Heart right ventricle (tissue), 16 donors: ENCODE results near the gene RNF123. TPM values are rescaled to one million over a fixed set of nuclear protein-coding genes. Genes with fewer than 3 reads are reported as not detected.

Experiments used
- ATAC-seq, 8 donors: fragments of 200-7000 bp; cut with Tn5 transposase; one replicate each; pipeline ENCODE4 v1.9.1; 2020; ENCODE audit warnings: mild to moderate bottlenecking in 8 of 8, moderate library complexity in 8 of 8, moderate number of reproducible peaks in 1 of 8
- DNase-seq, 2 donors: peaks; one replicate each; pipeline ENCODE4 v3.0.0-alpha.2; 2020
- H3K27ac ChIP-seq, 10 donors: fragments of 200-600 bp; sonication (generic) in 2 of 10; one replicate each; pipeline versions ENCODE4 v1.5.0 to v1.8.0; 2020 to 2022; ENCODE audit warnings: mild to moderate bottlenecking in 3 of 10
- H3K27me3 ChIP-seq, 7 donors: fragments of 200-600 bp; one replicate each; pipeline ENCODE4 v1.8.0; 2021 to 2022; ENCODE audit warnings: mild to moderate bottlenecking in 2 of 7
- H3K36me3 ChIP-seq, 9 donors: fragments of 200-600 bp; sonication (generic) in 1 of 9; one replicate each; pipeline versions ENCODE4 v1.5.0 to v1.8.0; 2020 to 2022; ENCODE audit warnings: mild to moderate bottlenecking in 2 of 9
- H3K4me1 ChIP-seq, 9 donors: fragments of 200-600 bp; sonication (generic) in 1 of 9; one replicate each; pipeline versions ENCODE4 v1.5.0 to v1.8.0; 2020 to 2022; ENCODE audit warnings: mild to moderate bottlenecking in 4 of 9
- H3K4me3 ChIP-seq, 10 donors: fragments of 200-600 bp; sonication (generic) in 2 of 10; one replicate each; pipeline versions ENCODE4 v1.5.0 to v1.8.0; 2020 to 2022; ENCODE audit warnings: mild to moderate bottlenecking in 7 of 10, moderate library complexity in 2 of 10
- H3K9me3 ChIP-seq, 11 donors: fragments of 200-600 bp in 10 of 11; sonication (generic) in 2 of 11; one replicate each; pipeline versions ENCODE4 v1.5.0 to v1.8.0; 2013 to 2022; ENCODE audit warnings: mild to moderate bottlenecking in 2 of 11, control low read depth in 1 of 11, moderate library complexity in 1 of 11
- CTCF ChIP-seq, 9 donors: fragments of 200-600 bp; sonication (generic) in 2 of 9; IDR thresholded peaks; one replicate each; pipeline versions ENCODE4 v1.5.0 to v1.8.0; 2021 to 2022; ENCODE audit warnings: antibody characterized with exemption in 9 of 9, mild to moderate bottlenecking in 5 of 9, moderate library complexity in 1 of 9
- WGBS, 2 donors: extraction: QIAGEN DNeasy Blood & Tissue Kit; methylation state at CpG; one replicate each; pipeline ENCODE4 v1.1.7; 2013; ENCODE audit warnings: inconsistent platforms in 1 of 2; 5-methylcytosine and 5-hydroxymethylcytosine counted together
- intact Hi-C, 10 donors: fragments of 100-400 bp; cut with DNase I; formaldehyde crosslinking; loops; one replicate each; pipeline versions ENCODE4 v1.11.1 to v1.14.2; 2022
- polyA plus RNA-seq, 2 donors: library from polyadenylated mRNA; stranded (reverse); fragments of 200-250 nt; gene quantifications; one replicate each; pipeline ENCODE4 v1.2.3, GENCODE V29; 2013
- total RNA-seq, 10 donors: library from RNA; stranded (reverse); fragmentation: NEBNext Ultra II Directional in 3 of 10; extraction: Animal tissue kit (Norgen Biotek cat#: 25700) in 3 of 10; gene quantifications; one replicate each; pipeline versions ENCODE4 v1.2.1 to v1.2.4, GENCODE V29; 2021 to 2023
- donor health status: Arrhythmogenic right ventricular cardiomyopathy.
- donor health status: ischemic (EF 13 %, LVEDD 7.1; RV severe dilation, severe dysfunction).
- donor health status: healthy with polysubstance abuse.
- donor health status: DM: no; HTN: yes; CAD: no.
- donor health status: DM: no; HTN: no; CAD: no.
- donor health status: ischemic (EF 25% LVEDD 6.9; RV normal size, moderate dysfunction).
- donor health status: ischemic (EF 25% LVEDD 5.7; RV mildly dilated, moderate dysfunction).
- donor health status: healthy.
- donor health status: DM: yes; HTN: yes; CAD: no.
- donor health status: Ischemic cardiomyopathy.
- donor health status: ischemic (EF 35%, LVEDD 5.7; RV mildly dilated, moderate dysfunction).
- donor health status: nonischemic (EF 11% LVEDD 7.7; RV severe dilation, severe dysfunction).
- donor health status: DM: yes; HTN: yes; CAD: no.
- donor health status: PGD.
- donor health status: ischemic (EF 29% LVEDD 5.4; RV normal size, mild dysfunction).
- donor health status: nonischemic (EF 23%, LVEDD 6.1; RV moderate dilation, normal function).

RNF123 gene
- total and polyA plus RNA-seq, 12 donors, result 23.6 to 61.8 (median 48.7) TPM

GRCh38 chr3:49669352-49669751, 20.0 kb upstream of the RNF123 start:
- DNase-seq (no peak), ATAC-seq (no peak)
- WGBS, 2 donors, result 75 to 84% methylated on average over 3 of the region's 3 CpGs
- no peak for TF ChIP-seq CTCF (IDR thresholded peaks at IDR 0.05)
- Histone ChIP-seq H3K4me3 (no peak overlapping the region), H3K27ac (no peak overlapping the region), H3K4me1 (peaks cover 2 to 16% (median 6%) of the 10 kb centered on the region in 9 donors), H3K9me3 (no peaks in the 10 kb centered on the region), H3K36me3 (no peaks in the 10 kb centered on the region), H3K27me3 (no peaks in the 10 kb centered on the region)
- intact Hi-C loops, result loop anchor here in 2 of 10 donors (5.0 kb wide), 2 partner anchors 127 to 132 kb away; no protein-coding TSS in a partner anchor

- no peak overlapping the region for H3K4me3 ChIP-seq
- WGBS, 2 donors, result 62 to 65% methylated on average over 6 of the region's 6 CpGs
- peaks cover 0 to 21% (median 17%) of the 10 kb centered on the region in 9 donors for H3K4me1 ChIP-seq
- no peak for ATAC-seq
- peaks cover 0 to 4% (median 3%) of the 10 kb centered on the region in 9 donors for H3K36me3 ChIP-seq
- no peak for DNase-seq
- no peaks in the 10 kb centered on the region for H3K9me3 ChIP-seq
- no peak for TF ChIP-seq CTCF (IDR thresholded peaks at IDR 0.05)
- intact Hi-C loops, result loop anchor here in 8 of 10 donors (1.0 to 10.0 kb wide), 8 partner anchors 130 to 214 kb away; partner anchors contain the start of gene DAG1 (in 2 of the 8)
- no peaks in the 10 kb centered on the region for H3K27me3 ChIP-seq
- H3K27ac ChIP-seq, result no peak overlapping the region
Measured at GRCh38 chr3:49670940-49671290, 18.4 kb upstream of the RNF123 start.

GRCh38 chr3:49671291-49672288, 17.8 kb upstream of the RNF123 start:
- no peaks in the 10 kb centered on the region for H3K9me3 ChIP-seq
- no peak overlapping the region for H3K4me3 ChIP-seq
- peak; percentile 54 to 91 (median 81) for TF ChIP-seq CTCF (IDR thresholded peaks at IDR 0.05)
- H3K27ac ChIP-seq, result no peak overlapping the region
- ATAC-seq (peak in 1 of 8 donors; percentile 12), DNase-seq (peak; percentile 53 to 57)
- H3K4me1 ChIP-seq, result peaks cover 0 to 21% (median 17%) of the 10 kb centered on the region in 9 donors
- peaks cover 0 to 11% (median 10%) of the 10 kb centered on the region in 9 donors for H3K36me3 ChIP-seq
- 39 to 42% methylated on average over 11 of the region's 11 CpGs for WGBS, 2 donors
- H3K27me3 ChIP-seq, result no peaks in the 10 kb centered on the region
- intact Hi-C loops, result loop anchor here in 8 of 10 donors (1.0 to 10.0 kb wide), 8 partner anchors 131 to 214 kb away; partner anchors contain the start of gene DAG1 (in 2 of the 8)

- Histone ChIP-seq H3K36me3 (peaks cover 0 to 27% (median 23%) of the 10 kb centered on the region in 9 donors), H3K27me3 (no peaks in the 10 kb centered on the region), H3K27ac (peak overlapping the region; percentile 77 to 97 (median 92)), H3K9me3 (no peaks in the 10 kb centered on the region), H3K4me3 (peak overlapping the region; percentile 61 to 99 (median 84)), H3K4me1 (peaks cover 0 to 21% (median 17%) of the 10 kb centered on the region in 9 donors)
- TF ChIP-seq CTCF (IDR thresholded peaks at IDR 0.05), result no peak
- no peak for DNase-seq
- 19 to 21% methylated on average over 17 of the region's 17 CpGs for WGBS, 2 donors
- peak in 1 of 8 donors; percentile 0 for ATAC-seq
- intact Hi-C loops, result loop anchor here in 3 of 10 donors (5.0 to 10.0 kb wide), 4 partner anchors 136 to 216 kb away; partner anchors contain the start of gene DAG1 (in 2 of the 3)
Measured at GRCh38 chr3:49673121-49673714, 16.1 kb upstream of the RNF123 start.
